ENCODE results near the gene MAP4. TPM values are rescaled to one million over a fixed set of nuclear protein-coding genes. Genes with fewer than 3 reads are reported as not detected.

MAP4 gene
- total RNA-seq, 1 experiment from 2014 or later = 150 TPM

- no peak for DNase-seq
- intact Hi-C loops (cut with micrococcal nuclease; ENCODE audit: unreplicated experiment) = no loop called here
- Mint-ChIP-seq H3K4me1 (ENCODE audit: low read depth, unreplicated experiment) (no peaks in the 10 kb centered on the region), H3K9me3 (ENCODE audit: low read depth, unreplicated experiment) (no peaks in the 10 kb centered on the region), H3K4me3 (ENCODE audit: low read depth, unreplicated experiment) (no peak overlapping the region), H3K27me3 (ENCODE audit: unreplicated experiment) (no peaks in the 10 kb centered on the region), H3K27ac (ENCODE audit: unreplicated experiment) (no peak overlapping the region), H3K36me3 (ENCODE audit: insufficient read depth, unreplicated experiment) (peaks cover 13% of the 10 kb centered on the region)
- BruUV-seq (replicated peaks) = no TSS peak
- TF ChIP-seq, protein P1, sequence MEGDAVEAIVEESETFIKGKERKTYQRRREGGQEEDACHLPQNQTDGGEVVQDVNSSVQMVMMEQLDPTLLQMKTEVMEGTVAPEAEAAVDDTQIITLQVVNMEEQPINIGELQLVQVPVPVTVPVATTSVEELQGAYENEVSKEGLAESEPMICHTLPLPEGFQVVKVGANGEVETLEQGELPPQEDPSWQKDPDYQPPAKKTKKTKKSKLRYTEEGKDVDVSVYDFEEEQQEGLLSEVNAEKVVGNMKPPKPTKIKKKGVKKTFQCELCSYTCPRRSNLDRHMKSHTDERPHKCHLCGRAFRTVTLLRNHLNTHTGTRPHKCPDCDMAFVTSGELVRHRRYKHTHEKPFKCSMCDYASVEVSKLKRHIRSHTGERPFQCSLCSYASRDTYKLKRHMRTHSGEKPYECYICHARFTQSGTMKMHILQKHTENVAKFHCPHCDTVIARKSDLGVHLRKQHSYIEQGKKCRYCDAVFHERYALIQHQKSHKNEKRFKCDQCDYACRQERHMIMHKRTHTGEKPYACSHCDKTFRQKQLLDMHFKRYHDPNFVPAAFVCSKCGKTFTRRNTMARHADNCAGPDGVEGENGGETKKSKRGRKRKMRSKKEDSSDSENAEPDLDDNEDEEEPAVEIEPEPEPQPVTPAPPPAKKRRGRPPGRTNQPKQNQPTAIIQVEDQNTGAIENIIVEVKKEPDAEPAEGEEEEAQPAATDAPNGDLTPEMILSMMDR (IDR thresholded peaks at IDR 0.05; ENCODE audit: unreplicated experiment) = no peak
- CTCF ChIA-PET = interaction anchor here (0.5 to 0.7 kb wide), 2 partner anchors 84 to 257 kb away, joined by 3 to 6 read pairs; partner anchors contain the start of gene CDC25A
These were observed 85.2 kb downstream of the MAP4 start for GRCh38 chr3:47930979-47931378.

DNA sequence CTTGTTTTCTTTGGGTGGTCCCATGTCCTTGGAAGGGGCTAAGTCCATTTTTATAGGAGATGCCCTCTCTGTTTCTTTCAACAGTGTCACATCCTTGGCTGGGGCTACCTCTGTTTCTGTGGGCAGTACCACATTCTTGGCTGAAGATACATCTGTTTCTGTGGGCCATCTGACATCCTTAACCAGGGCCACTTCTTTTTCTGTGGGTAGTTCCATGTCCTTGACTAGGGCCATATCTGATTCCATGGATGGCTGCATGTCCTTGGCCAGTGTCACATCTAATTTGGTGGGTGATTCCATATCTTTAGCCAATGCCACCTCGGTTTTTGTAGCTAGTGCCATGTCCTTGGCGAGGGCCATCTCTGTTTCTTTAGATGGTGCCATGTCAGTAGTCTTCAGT, 99.5 kb downstream of the MAP4 start:
- CTCF ChIA-PET = no interaction called here
- no TSS peak for BruUV-seq (replicated peaks)
- Mint-ChIP-seq H3K4me3 (ENCODE audit: low read depth, unreplicated experiment) (no peak overlapping the region), H3K9me3 (ENCODE audit: low read depth, unreplicated experiment) (no peaks in the 10 kb centered on the region), H3K27me3 (ENCODE audit: unreplicated experiment) (no peaks in the 10 kb centered on the region), H3K27ac (ENCODE audit: unreplicated experiment) (no peak overlapping the region), H3K4me1 (ENCODE audit: low read depth, unreplicated experiment) (peaks cover 4% of the 10 kb centered on the region), H3K36me3 (ENCODE audit: insufficient read depth, unreplicated experiment) (peaks cover 42% of the 10 kb centered on the region)
- DNase-seq = no peak
- intact Hi-C loops (cut with micrococcal nuclease; ENCODE audit: unreplicated experiment) = loop anchor here (10.0 kb wide), 1 partner anchor 68 kb away; no protein-coding TSS in a partner anchor
- TF ChIP-seq, protein P1 (IDR thresholded peaks at IDR 0.05; ENCODE audit: unreplicated experiment) = no peak

DNA sequence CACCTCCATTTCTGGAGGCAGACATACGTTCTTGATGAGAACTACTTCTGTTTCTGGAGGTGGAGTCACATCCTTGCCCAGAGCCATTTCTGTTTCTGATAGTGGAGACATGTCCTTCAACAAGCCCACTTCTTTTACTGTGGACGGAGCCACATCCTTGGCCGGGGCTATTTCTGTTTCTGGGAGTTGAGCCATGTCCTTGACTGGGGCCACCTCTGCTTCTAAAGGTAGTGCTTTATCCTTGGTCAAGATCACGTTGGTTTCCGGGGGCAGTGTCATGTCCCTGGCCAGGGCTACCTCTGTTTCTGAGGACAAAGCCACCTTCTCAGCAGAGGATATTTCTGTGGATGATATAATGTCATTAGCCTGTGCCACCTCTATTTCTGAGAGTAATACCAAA, 100.0 kb downstream of the MAP4 start:
- TSS peak; percentile 72 for BruUV-seq (replicated peaks)
- intact Hi-C loops (cut with micrococcal nuclease; ENCODE audit: unreplicated experiment) = loop anchor here (10.0 kb wide), 1 partner anchor 69 kb away; no protein-coding TSS in a partner anchor
- Mint-ChIP-seq H3K27ac (ENCODE audit: unreplicated experiment) (no peak overlapping the region), H3K36me3 (ENCODE audit: insufficient read depth, unreplicated experiment) (peaks cover 39% of the 10 kb centered on the region), H3K27me3 (ENCODE audit: unreplicated experiment) (no peaks in the 10 kb centered on the region), H3K4me3 (ENCODE audit: low read depth, unreplicated experiment) (no peak overlapping the region), H3K9me3 (ENCODE audit: low read depth, unreplicated experiment) (no peaks in the 10 kb centered on the region), H3K4me1 (ENCODE audit: low read depth, unreplicated experiment) (peaks cover 9% of the 10 kb centered on the region)
- DNase-seq = no peak
- CTCF ChIA-PET = no interaction called here
- TF ChIP-seq, protein P1 (IDR thresholded peaks at IDR 0.05; ENCODE audit: unreplicated experiment) = no peak

DNA sequence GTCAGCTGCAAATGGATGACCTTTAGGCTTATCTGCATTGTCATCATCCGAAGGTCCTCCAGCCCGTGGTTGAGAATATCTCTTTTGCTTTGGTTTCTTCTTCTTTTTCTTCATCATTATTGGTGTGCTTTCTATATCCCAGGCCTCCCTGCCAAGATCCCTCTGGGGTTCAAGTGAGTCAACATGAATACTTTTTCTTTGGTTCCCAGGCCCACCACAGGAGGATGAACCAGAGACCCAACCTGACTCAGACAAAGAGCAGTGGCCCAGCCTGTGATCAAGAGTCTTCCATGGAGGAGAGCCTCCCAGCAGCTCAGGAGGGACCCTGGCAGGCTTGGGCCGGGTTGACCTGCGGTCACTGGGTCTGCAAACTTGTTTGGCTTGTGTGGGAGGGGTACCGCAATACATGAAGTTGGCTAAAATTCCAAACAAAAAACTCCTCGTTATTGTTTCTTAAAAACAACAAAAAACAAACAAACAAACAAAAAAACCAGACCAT, 104.2 kb downstream of the MAP4 start:
- intact Hi-C loops (cut with micrococcal nuclease; ENCODE audit: unreplicated experiment) = loop anchor here (5.0 to 10.0 kb wide), 2 partner anchors 40 to 73 kb away; no protein-coding TSS in a partner anchor
- BruUV-seq (replicated peaks) = no TSS peak
- Mint-ChIP-seq H3K36me3 (ENCODE audit: insufficient read depth, unreplicated experiment) (peaks cover 35% of the 10 kb centered on the region), H3K27me3 (ENCODE audit: unreplicated experiment) (no peaks in the 10 kb centered on the region), H3K9me3 (ENCODE audit: low read depth, unreplicated experiment) (no peaks in the 10 kb centered on the region), H3K4me3 (ENCODE audit: low read depth, unreplicated experiment) (no peak overlapping the region), H3K27ac (ENCODE audit: unreplicated experiment) (no peak overlapping the region), H3K4me1 (ENCODE audit: low read depth, unreplicated experiment) (peaks cover 32% of the 10 kb centered on the region)
- CTCF ChIA-PET = no interaction called here
- TF ChIP-seq, protein P1 (IDR thresholded peaks at IDR 0.05; ENCODE audit: unreplicated experiment) = no peak
- no peak for DNase-seq

Measured in Calu3 (cell line).